ENCODE results near the gene FBXO47. TPM values are rescaled to one million over a fixed set of nuclear protein-coding genes. Genes with fewer than 3 reads are reported as not detected.

FBXO47 gene
- polyA plus RNA-seq, 1 donor: not detected

DNA sequence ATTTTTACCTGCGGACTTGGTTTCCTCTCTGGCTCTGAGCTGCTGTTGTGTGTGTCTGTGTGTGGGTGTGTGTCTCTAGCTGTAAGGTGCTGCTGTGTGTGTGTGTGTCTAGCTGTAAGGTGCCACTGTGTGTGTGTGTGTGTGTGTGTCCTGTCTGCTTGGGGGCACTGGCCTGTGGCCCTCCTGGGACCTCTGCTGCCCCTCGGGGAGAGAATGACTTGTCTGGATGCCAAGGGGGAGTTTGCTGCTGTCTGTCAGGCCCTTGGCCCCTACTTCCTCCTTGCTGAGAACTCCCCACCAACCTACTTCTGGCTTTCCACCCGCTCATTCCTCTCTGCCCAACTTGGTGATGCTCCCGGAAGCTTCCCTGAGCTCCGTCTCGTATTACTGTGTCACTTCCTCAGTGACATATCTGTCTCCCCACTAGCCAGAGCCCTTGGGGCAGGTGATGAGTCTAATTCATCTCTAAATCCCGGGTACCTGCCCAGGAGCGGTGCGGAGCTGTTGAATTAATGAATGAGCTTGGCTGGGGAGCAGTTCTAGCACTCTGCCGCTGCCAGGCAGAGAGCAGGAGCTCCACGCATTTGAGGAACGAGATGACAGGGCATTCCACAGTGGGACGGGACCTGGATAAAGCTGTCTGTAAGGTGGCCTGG, 45.3 kb downstream of the FBXO47 start:
- Histone ChIP-seq H3K36me3 (ENCODE audit: control insufficient read depth, insufficient read depth, low read length) (peaks cover 44% of the 10 kb centered on the region), H3K4me3 (ENCODE audit: low read length) (no peak overlapping the region), H3K4me1 (ENCODE audit: control insufficient read depth, insufficient read depth, low read length) (peaks cover 10% of the 10 kb centered on the region), H3K27ac (ENCODE audit: low read length) (no peak overlapping the region), H3K27me3 (ENCODE audit: control insufficient read depth, insufficient read depth, low read length) (no peaks in the 10 kb centered on the region), H3K9me3 (ENCODE audit: control insufficient read depth, low read depth, low read length) (no peaks in the 10 kb centered on the region)
- DNase-seq: no peak
- 80% methylated on average over 1 of the region's 13 CpGs for WGBS (ENCODE audit: insufficient coverage, low lambda C conversion rate)

DNA sequence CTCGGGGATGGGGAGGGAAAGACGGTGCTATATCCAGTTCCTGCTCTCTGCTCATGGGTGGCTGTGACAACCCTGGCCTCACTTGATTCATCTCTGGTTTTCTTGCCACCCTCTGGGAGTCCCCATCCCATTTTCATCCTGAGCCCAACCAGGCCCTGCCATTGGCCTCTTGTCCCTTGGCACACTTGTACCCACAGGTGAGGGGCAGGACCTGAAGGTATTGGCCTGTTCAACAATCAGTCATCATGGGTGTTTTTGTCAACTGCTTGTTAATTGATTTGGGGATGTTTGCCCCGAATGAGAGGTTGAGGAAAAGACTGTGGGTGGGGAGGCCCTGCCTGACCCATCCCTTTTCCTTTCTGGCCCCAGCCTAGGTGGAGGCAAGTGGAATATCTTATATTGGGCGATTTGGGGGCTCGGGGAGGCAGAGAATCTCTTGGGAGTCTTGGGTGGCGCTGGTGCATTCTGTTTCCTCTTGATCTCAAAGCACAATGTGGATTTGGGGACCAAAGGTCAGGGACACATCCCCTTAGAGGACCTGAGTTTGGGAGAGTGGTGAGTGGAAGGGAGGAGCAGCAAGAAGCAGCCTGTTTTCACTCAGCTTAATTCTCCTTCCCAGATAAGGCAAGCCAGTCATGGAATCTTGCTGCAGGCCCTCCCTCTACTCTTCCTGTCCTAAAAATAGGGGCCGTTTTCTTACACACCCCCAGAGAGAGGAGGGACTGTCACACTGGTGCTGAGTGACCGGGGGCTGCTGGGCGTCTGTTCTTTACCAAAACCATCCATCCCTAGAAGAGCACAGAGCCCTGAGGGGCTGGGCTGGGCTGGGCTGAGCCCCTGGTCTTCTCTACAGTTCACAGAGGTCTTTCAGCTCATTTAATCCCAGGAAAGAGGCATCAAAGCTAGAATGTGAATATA, 46.6 kb downstream of the FBXO47 start:
- H3K27ac ChIP-seq (ENCODE audit: low read length): no peak overlapping the region
- no CpG with 5 or more reads among the region's 9 CpGs for WGBS (ENCODE audit: insufficient coverage, low lambda C conversion rate)
- DNase-seq: no peak
- no peaks in the 10 kb centered on the region for H3K9me3 ChIP-seq (ENCODE audit: control insufficient read depth, low read depth, low read length)
- no peak overlapping the region for H3K4me3 ChIP-seq (ENCODE audit: low read length)
- H3K4me1 ChIP-seq (ENCODE audit: control insufficient read depth, insufficient read depth, low read length): peaks cover 14% of the 10 kb centered on the region
- H3K27me3 ChIP-seq (ENCODE audit: control insufficient read depth, insufficient read depth, low read length): no peaks in the 10 kb centered on the region
- H3K36me3 ChIP-seq (ENCODE audit: control insufficient read depth, insufficient read depth, low read length): peaks cover 56% of the 10 kb centered on the region

DNA sequence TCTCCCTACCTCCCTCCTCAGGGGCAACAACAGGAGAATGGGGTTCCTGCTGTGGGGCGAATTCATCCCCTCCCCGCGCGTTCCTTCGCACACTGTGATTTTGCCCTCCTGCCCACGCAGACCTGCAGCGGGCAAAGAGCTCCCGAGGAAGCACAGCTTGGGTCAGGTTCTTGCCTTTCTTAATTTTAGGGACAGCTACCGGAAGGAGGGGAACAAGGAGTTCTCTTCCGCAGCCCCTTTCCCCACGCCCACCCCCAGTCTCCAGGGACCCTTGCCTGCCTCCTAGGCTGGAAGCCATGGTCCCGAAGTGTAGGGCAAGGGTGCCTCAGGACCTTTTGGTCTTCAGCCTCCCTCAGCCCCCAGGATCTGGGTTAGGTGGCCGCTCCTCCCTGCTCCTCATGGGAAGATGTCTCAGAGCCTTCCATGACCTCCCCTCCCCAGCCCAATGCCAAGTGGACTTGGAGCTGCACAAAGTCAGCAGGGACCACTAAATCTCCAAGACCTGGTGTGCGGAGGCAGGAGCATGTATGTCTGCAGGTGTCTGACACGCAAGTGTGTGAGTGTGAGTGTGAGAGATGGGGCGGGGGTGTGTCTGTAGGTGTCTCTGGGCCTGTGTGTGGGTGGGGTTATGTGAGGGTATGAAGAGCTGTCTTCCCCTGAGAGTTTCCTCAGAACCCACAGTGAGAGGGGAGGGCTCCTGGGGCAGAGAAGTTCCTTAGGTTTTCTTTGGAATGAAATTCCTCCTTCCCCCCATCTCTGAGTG, 47.7 kb downstream of the FBXO47 start:
- Histone ChIP-seq H3K36me3 (ENCODE audit: control insufficient read depth, insufficient read depth, low read length) (peaks cover 67% of the 10 kb centered on the region), H3K4me3 (ENCODE audit: low read length) (no peak overlapping the region), H3K9me3 (ENCODE audit: control insufficient read depth, low read depth, low read length) (no peaks in the 10 kb centered on the region), H3K27me3 (ENCODE audit: control insufficient read depth, insufficient read depth, low read length) (no peaks in the 10 kb centered on the region), H3K4me1 (ENCODE audit: control insufficient read depth, insufficient read depth, low read length) (peaks cover 25% of the 10 kb centered on the region), H3K27ac (ENCODE audit: low read length) (no peak overlapping the region)
- no peak for DNase-seq
- 93% methylated on average over 3 of the region's 16 CpGs for WGBS (ENCODE audit: insufficient coverage, low lambda C conversion rate)

DNA sequence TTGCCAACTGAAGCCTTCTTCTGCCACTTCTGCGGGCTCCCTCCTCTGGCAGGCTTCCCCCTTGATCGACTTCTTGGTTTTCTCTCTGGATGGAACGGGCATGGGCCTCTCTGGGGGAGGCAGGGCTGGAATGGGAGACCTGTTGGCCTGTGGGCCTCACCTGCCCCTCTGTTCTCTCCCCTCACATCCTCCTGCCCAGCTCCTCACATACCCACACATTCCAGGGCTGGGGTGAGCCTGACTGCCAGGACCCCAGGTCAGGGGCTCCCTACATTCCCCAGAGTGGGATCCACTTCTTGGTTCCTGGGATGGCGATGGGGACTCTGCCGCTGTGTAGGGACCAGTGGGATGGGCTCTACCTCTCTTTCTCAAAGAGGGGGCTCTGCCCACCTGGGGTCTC, 48.3 kb downstream of the FBXO47 start:
- no peak overlapping the region for H3K27ac ChIP-seq (ENCODE audit: low read length)
- peaks cover 73% of the 10 kb centered on the region for H3K36me3 ChIP-seq (ENCODE audit: control insufficient read depth, insufficient read depth, low read length)
- no CpG with 5 or more reads among the region's 5 CpGs for WGBS (ENCODE audit: insufficient coverage, low lambda C conversion rate)
- H3K9me3 ChIP-seq (ENCODE audit: control insufficient read depth, low read depth, low read length): no peaks in the 10 kb centered on the region
- peaks cover 31% of the 10 kb centered on the region for H3K4me1 ChIP-seq (ENCODE audit: control insufficient read depth, insufficient read depth, low read length)
- H3K4me3 ChIP-seq (ENCODE audit: low read length): no peak overlapping the region
- no peak for DNase-seq
- no peaks in the 10 kb centered on the region for H3K27me3 ChIP-seq (ENCODE audit: control insufficient read depth, insufficient read depth, low read length)

DNA sequence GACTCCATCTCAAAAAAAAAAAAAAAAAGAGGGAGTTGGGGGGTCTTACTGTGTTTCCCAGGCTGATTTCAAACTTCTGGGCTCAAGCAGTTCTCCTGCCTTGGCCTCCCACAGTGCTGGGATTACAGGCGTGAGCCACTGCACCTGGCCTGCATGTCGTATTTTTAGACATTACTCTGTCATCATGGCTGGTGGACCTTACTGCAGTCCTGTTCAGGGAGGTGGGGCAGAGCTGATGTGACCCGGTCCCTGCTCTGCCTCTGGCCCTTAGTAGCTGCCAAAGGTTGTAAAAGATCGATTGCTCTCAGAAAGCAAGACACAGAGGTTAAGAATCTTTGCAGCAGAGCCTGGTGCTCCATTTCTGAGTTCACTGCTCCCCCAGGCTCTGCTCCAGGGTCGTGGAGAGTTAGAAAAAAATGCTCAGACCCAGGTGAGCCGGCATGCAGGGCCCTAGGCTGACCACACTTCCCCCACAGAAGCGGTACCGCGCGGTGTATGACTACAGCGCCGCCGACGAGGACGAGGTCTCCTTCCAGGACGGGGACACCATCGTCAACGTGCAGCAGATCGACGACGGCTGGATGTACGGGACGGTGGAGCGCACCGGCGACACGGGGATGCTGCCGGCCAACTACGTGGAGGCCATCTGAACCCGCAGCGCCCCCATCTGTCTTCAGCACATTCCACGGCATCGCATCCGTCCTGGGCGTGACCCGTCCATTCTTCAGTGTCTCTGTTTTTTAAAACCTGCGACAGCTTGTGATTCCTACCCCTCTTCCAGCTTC, 48.9 kb downstream of the FBXO47 start:
- Histone ChIP-seq H3K27ac (ENCODE audit: low read length) (no peak overlapping the region), H3K9me3 (ENCODE audit: control insufficient read depth, low read depth, low read length) (no peaks in the 10 kb centered on the region), H3K36me3 (ENCODE audit: control insufficient read depth, insufficient read depth, low read length) (peaks cover 79% of the 10 kb centered on the region), H3K4me1 (ENCODE audit: control insufficient read depth, insufficient read depth, low read length) (peaks cover 36% of the 10 kb centered on the region), H3K4me3 (ENCODE audit: low read length) (no peak overlapping the region), H3K27me3 (ENCODE audit: control insufficient read depth, insufficient read depth, low read length) (no peaks in the 10 kb centered on the region)
- 80% methylated on average over 1 of the region's 37 CpGs for WGBS (ENCODE audit: insufficient coverage, low lambda C conversion rate)
- no peak for DNase-seq

DNA sequence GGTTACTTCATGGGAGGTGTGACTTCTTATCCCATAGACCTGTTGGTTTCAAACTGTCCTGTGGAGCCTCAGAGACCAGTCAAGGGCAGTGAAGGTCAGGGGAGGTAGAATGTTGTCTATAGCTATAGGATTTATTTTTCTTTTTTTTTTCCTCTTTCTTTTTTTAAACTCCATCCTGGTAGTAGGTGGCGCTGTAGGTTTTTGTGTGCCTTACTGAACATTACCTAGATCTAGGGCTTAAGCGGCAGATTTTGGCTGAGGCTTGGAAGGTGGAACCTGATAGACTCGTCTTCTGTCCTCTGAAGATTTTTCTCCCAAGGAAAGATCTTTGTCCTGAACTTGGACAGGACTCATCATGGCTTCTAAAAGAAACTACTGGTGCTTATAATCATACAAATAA, 49.9 kb downstream of the FBXO47 start:
- DNase-seq: no peak
- no peaks in the 10 kb centered on the region for H3K9me3 ChIP-seq (ENCODE audit: control insufficient read depth, low read depth, low read length)
- H3K36me3 ChIP-seq (ENCODE audit: control insufficient read depth, insufficient read depth, low read length): peaks cover 90% of the 10 kb centered on the region
- H3K4me3 ChIP-seq (ENCODE audit: low read length): no peak overlapping the region
- H3K27ac ChIP-seq (ENCODE audit: low read length): no peak overlapping the region
- H3K27me3 ChIP-seq (ENCODE audit: control insufficient read depth, insufficient read depth, low read length): no peaks in the 10 kb centered on the region
- WGBS (ENCODE audit: insufficient coverage, low lambda C conversion rate): 100% methylated on average over 1 of the region's 3 CpGs
- peaks cover 36% of the 10 kb centered on the region for H3K4me1 ChIP-seq (ENCODE audit: control insufficient read depth, insufficient read depth, low read length)

DNA sequence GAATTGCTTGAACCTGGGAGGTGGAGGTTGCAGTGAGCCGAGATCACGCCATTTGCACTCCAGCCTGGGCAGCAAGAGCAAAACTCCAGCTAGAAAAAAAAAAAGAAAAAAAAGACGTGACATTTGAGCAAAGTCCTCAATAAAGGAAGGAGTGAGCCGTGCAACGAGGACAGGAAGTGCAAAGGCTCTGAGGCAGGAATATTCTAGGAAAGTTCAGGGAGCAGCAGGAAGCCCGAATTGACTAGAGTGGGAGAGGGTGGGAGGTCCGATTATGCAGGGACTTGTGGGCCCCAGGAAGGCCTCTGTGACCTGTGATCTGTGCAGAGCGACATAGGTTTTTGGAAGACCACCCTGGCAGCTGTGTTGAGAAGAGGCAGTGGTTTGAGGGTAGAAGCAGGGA, 50.4 kb downstream of the FBXO47 start:
- H3K9me3 ChIP-seq (ENCODE audit: control insufficient read depth, low read depth, low read length): no peaks in the 10 kb centered on the region
- H3K36me3 ChIP-seq (ENCODE audit: control insufficient read depth, insufficient read depth, low read length): peaks cover 94% of the 10 kb centered on the region
- no peak for DNase-seq
- H3K4me3 ChIP-seq (ENCODE audit: low read length): no peak overlapping the region
- H3K4me1 ChIP-seq (ENCODE audit: control insufficient read depth, insufficient read depth, low read length): peaks cover 40% of the 10 kb centered on the region
- WGBS (ENCODE audit: insufficient coverage, low lambda C conversion rate): 67% methylated on average over 3 of the region's 8 CpGs
- H3K27ac ChIP-seq (ENCODE audit: low read length): no peak overlapping the region
- H3K27me3 ChIP-seq (ENCODE audit: control insufficient read depth, insufficient read depth, low read length): no peaks in the 10 kb centered on the region

DNA sequence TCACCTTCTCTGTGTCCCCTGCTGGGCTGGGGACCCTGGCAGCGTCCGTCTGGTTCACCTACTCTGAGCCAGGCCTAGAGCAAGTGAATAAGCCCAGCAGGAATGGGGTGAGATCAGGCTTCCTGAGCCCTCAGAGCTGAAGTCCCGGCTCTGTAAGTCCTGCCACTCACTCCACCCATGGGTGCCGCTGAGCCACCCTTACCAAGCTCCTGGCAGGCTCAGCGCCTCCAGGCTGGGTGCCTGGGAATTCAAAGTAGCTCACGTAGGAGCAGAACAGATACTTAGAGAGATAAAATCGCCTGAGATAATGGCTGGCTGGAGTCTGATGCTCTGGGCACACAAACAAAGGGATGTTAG, 51.6 kb downstream of the FBXO47 start:
- no peak overlapping the region for H3K4me3 ChIP-seq (ENCODE audit: low read length)
- peak overlapping the region; percentile 53 for H3K27ac ChIP-seq (ENCODE audit: low read length)
- no peak for DNase-seq
- H3K9me3 ChIP-seq (ENCODE audit: control insufficient read depth, low read depth, low read length): no peaks in the 10 kb centered on the region
- peaks cover 40% of the 10 kb centered on the region for H3K4me1 ChIP-seq (ENCODE audit: control insufficient read depth, insufficient read depth, low read length)
- no peaks in the 10 kb centered on the region for H3K27me3 ChIP-seq (ENCODE audit: control insufficient read depth, insufficient read depth, low read length)
- H3K36me3 ChIP-seq (ENCODE audit: control insufficient read depth, insufficient read depth, low read length): peaks cover 99% of the 10 kb centered on the region
- WGBS (ENCODE audit: insufficient coverage, low lambda C conversion rate): no CpG with 5 or more reads among the region's 7 CpGs

DNA sequence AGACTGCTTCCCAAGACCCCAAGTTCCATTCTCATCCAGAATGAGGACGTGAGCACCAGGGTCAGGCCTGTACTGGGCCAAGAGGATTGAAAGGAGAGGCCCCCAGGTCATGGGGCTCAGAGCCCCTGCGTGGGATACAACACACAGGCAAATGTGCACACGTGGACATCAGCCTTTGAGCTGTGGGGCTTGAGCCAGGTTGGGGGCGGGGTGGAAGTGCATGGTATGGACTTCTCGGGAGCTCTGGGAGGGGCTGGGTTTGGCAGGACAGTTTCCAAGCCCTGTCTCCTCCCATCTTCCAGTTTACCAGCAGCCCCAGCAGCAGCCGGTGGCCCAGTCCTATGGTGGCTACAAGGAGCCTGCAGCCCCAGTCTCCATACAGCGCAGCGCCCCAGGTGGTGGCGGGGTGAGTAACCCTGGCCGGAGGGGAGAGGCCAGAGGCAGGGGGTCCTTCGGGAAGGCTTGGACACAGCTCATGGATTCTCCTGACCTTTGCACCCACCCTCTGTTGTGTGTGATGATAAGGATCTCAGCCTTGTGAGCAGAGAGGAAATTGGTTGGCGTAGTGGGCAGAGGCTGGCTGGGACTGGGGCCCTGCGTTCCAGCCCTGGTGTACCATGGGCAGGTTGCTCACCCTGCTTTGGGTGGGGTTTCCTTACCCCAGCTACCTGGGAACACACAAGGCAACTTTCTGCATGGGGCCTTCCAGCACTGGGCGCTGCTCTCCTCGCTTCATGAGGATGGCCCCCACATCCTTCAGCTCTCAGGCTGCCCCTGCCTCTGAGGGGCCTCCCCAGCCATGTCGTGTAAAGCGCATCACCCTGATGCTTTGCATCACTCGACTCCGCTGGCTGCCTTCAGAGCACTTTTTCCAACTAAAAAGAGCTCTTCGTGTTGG, 52.2 kb downstream of the FBXO47 start:
- peaks cover 98% of the 10 kb centered on the region for H3K36me3 ChIP-seq (ENCODE audit: control insufficient read depth, insufficient read depth, low read length)

More for the DNA sequence above, 52.2 kb downstream of the FBXO47 start:
- Histone ChIP-seq H3K27me3 (ENCODE audit: control insufficient read depth, insufficient read depth, low read length) (no peaks in the 10 kb centered on the region), H3K9me3 (ENCODE audit: control insufficient read depth, low read depth, low read length) (no peaks in the 10 kb centered on the region), H3K4me1 (ENCODE audit: control insufficient read depth, insufficient read depth, low read length) (peaks cover 45% of the 10 kb centered on the region), H3K27ac (ENCODE audit: low read length) (peak overlapping the region; percentile 53), H3K4me3 (ENCODE audit: low read length) (no peak overlapping the region)
- WGBS (ENCODE audit: insufficient coverage, low lambda C conversion rate): no CpG with 5 or more reads among the region's 20 CpGs
- DNase-seq: peak; percentile 59 to 82
